ENCODE data around the gene KIF1C. TPM values are rescaled to one million over a fixed set of nuclear protein-coding genes. Genes with fewer than 3 reads are reported as not detected.

KIF1C gene
- total and polyA plus RNA-seq, 8 donors, result 48.9 to 239 (median 68.5) TPM

DNA sequence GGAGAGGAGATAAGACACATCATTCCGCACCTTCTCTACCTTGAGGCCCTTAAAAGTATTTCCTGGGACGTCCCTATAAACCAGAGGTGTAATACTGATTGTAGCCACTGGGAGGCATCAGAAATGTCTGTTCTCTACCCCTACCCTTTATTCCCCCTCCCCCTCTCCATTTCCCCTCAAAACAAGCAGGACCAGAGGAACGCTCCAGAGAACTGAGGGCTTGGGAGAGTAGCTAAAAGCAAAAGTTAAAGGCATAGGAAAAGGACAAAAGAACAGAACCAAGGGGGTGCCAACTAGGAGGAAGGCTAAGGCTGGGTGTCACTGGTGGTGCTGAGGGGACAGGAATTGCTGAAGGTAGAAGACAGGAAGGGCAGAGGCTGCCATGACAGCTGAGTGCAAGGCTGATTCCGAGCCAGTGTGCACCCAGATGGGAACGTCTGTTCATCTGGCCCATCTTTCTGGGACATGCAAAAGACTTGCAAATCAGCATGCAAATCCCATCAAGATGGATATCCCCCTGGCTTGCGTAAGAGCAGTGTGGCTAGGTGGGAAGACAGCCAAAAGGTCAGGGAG lies 17.0 kb upstream of the KIF1C start:
- Histone ChIP-seq H3K27ac (peak overlapping the region in 1 of 2 donors; percentile 86), H3K27me3 (no peaks in the 10 kb centered on the region), H3K4me3 (no peak overlapping the region), H3K9me3 (no peaks in the 10 kb centered on the region), H3K4me1 (peaks cover 0 to 56% of the 10 kb centered on the region in 2 donors), H3K36me3 (peaks cover 0 to 89% of the 10 kb centered on the region in 2 donors)
- intact Hi-C loops (cut with DNase I), result loop anchor here in 1 of 2 donors (10.0 kb wide), 1 partner anchor 84 kb away; no protein-coding TSS in a partner anchor
- ATAC-seq (peak; percentile 79), DNase-seq (peak in 1 of 4 donors; percentile 76)
- TF ChIP-seq, protein P1, sequence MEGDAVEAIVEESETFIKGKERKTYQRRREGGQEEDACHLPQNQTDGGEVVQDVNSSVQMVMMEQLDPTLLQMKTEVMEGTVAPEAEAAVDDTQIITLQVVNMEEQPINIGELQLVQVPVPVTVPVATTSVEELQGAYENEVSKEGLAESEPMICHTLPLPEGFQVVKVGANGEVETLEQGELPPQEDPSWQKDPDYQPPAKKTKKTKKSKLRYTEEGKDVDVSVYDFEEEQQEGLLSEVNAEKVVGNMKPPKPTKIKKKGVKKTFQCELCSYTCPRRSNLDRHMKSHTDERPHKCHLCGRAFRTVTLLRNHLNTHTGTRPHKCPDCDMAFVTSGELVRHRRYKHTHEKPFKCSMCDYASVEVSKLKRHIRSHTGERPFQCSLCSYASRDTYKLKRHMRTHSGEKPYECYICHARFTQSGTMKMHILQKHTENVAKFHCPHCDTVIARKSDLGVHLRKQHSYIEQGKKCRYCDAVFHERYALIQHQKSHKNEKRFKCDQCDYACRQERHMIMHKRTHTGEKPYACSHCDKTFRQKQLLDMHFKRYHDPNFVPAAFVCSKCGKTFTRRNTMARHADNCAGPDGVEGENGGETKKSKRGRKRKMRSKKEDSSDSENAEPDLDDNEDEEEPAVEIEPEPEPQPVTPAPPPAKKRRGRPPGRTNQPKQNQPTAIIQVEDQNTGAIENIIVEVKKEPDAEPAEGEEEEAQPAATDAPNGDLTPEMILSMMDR (IDR thresholded peaks at IDR 0.05), result peak; percentile 71 to 78

DNA sequence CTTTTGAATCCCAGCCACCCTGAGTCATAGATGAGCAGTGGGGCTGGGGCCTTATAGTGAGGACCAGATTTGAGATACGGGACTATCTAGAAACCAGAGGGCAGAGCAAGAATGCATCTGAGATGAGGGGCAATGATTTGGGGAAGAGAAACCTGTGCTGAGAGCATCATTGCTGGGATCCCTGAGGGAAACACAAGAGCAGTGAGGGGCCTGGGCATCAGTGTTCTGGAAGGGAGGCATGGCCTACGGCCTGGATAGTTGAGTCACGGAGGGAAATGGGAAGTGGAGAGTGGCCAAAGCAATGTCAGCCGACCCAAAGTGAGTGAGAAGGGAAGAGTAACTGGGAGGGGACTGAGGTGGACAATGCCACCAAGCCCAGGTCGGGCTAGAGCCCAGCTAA lies 15.4 kb upstream of the KIF1C start:
- H3K27me3 ChIP-seq, result no peaks in the 10 kb centered on the region
- DNase-seq (no peak), ATAC-seq (no peak)
- H3K36me3 ChIP-seq, result peaks cover 0 to 73% of the 10 kb centered on the region in 2 donors
- H3K4me1 ChIP-seq, result peaks cover 12 to 69% of the 10 kb centered on the region in 2 donors
- TF ChIP-seq, protein P1 (IDR thresholded peaks at IDR 0.05), result no peak
- H3K27ac ChIP-seq, result peak overlapping the region in 1 of 2 donors; percentile 37
- intact Hi-C loops (cut with DNase I), result loop anchor here in 1 of 2 donors (10.0 kb wide), 1 partner anchor 82 kb away; no protein-coding TSS in a partner anchor
- H3K4me3 ChIP-seq, result no peak overlapping the region
- H3K9me3 ChIP-seq, result no peaks in the 10 kb centered on the region

DNA sequence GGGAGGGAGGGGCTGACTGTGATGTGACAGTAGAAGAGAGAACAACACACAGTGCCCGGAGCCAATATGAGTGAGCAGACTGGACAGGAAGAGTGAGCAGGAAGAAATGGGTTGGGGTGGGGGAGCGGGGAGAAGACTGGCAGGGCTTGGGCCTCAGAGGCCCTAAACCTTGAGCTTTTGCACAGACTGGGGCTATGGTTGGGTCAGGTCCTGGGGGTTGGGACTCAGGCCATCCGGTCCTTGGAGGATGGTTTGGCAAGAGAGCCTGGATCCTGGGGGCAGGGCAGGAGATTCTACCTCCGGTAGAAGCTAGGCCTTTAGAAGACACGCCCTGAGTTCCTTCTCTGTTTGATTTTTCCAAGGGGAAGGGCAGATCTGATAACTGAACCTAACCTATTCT lies 11.3 kb upstream of the KIF1C start:
- intact Hi-C loops (cut with DNase I), result loop anchor here in 1 of 2 donors (10.0 kb wide), 1 partner anchor 78 kb away; no protein-coding TSS in a partner anchor
- Histone ChIP-seq H3K4me3 (peak overlapping the region; percentile 94 to 98), H3K27me3 (no peaks in the 10 kb centered on the region), H3K36me3 (peaks cover 0 to 33% of the 10 kb centered on the region in 2 donors), H3K4me1 (peaks cover 17 to 49% of the 10 kb centered on the region in 2 donors), H3K9me3 (no peaks in the 10 kb centered on the region), H3K27ac (peak overlapping the region; percentile 94)
- peak; percentile 5 for ATAC-seq
- DNase-seq, result no peak
- TF ChIP-seq, protein P1 (IDR thresholded peaks at IDR 0.05), result no peak

DNA sequence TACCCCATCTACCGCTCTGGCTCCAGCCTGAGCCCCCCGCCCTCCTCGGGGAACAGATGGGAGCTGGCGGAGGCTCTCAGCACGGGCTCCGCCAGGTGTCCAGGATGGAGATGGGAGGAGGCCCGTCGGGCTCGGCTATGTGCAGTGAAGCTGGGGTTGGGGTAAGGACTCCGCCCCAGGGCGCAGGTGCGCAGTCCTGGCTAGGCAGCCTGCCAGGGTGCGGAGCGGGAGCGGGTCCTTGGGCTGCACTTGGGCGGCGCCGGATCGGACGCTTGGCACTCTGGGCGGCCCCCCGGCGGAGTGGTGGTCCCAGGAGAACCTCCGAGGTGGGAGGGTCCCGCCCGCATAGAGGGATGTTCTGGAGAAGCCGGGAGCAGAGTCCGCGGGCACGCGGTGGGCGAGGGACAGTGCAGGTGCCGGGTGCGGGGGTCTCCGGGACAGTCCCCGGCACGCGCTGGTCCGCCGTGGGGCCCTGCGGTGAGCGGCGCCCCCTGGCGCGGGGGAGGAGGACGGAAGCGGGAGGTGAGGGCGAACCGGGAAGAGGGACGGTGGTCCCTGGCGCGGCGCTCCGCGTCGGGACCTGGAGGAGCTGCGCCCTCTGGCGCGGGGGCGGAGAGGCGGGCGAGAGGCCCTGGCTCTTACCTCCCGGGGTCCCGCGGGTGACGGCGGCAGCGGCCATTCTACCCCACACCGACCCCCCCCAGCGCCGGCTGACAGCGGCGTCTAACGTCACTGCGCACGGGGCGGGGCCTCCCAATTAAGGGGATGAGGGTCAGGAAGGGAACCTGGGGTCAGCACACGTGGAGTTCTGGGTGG lies 10.6 kb upstream of the KIF1C start, which contains the start of gene CAMTA2:
Gene CAMTA2, minus strand, starts transcription at position 725 of the 816 bp plus-strand sequence. CDS start 1,453 bp downstream, outside the sequence.
- ATAC-seq, result peak; percentile 94
- Histone ChIP-seq H3K9me3 (no peaks in the 10 kb centered on the region), H3K27me3 (no peaks in the 10 kb centered on the region), H3K27ac (peak within 1 kb of the TSS; percentile 94), H3K36me3 (peaks cover 0 to 26% of the 10 kb centered on the region in 2 donors), H3K4me1 (peaks cover 17 to 42% of the 10 kb centered on the region in 2 donors), H3K4me3 (peak within 1 kb of the TSS; percentile 94 to 98)
- intact Hi-C loops (cut with DNase I), result loop anchor here in 1 of 2 donors (10.0 kb wide), 1 partner anchor 78 kb away; no protein-coding TSS in a partner anchor
- TF ChIP-seq, protein P1 (IDR thresholded peaks at IDR 0.05), result peak; percentile 69 to 72
- peak; percentile 82 to 99 (median 88) for DNase-seq
